ENCODE data around the gene EEFSEC.

DNA sequence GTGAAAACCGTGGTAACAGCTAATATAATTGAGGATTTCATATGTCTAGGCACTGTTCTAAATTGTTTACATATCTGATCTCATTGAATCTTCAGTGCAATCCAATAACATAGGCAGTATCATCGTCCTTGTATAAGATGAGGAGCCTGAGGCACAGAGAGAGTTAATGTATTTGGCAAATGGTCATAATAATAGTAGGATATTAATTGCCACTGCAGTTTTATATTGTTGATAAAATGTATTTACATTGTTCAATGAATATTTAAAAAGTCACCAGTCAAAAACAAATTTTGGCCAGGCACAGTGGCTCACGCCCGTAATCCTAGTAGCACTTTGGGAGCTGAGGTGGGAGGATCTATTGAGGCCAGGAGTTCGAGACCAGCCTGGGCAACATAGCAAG, 88.5 kb downstream of the EEFSEC start:
- TF ChIP-seq CTCF (IDR thresholded peaks at IDR 0.05 in 8 of 11, conservative IDR thresholded peaks at IDR 0.05 in 3 of 11), result no peak
- no peak for TF ChIP-seq POLR2A (IDR thresholded peaks at IDR 0.05)
- no peak for TF ChIP-seq POLR2AphosphoS5 (IDR thresholded peaks at IDR 0.05)
